ENCODE measurements around the gene AIFM2.
"Not testable (repeated sequence)": the region's sequence is repeated elsewhere in the genome, so short reads cannot be mapped to it uniquely, and the experiment has no call there.

The AIFM2 gene

GRCh38 chr10:70145666-70146488, 13.3 kb upstream of the AIFM2 start:
- DNase-seq (ENCODE audit: low spot score): peak; percentile 58

- no peak for DNase-seq (ENCODE audit: low spot score)
Measured at GRCh38 chr10:70145166-70145665, 12.6 kb upstream of the AIFM2 start.

GRCh38 chr10:70144372-70145110, 11.9 kb upstream of the AIFM2 start:
- no peak for DNase-seq (ENCODE audit: low spot score)

- no peak for DNase-seq (ENCODE audit: low spot score)
Measured at GRCh38 chr10:70142555-70142954, 9.9 kb upstream of the AIFM2 start.

- DNase-seq (ENCODE audit: low spot score): no peak
Measured at GRCh38 chr10:70140297-70140696, 7.7 kb upstream of the AIFM2 start.

- DNase-seq (ENCODE audit: low spot score): no peak
Measured at GRCh38 chr10:70139997-70140250, 7.3 kb upstream of the AIFM2 start.

GRCh38 chr10:70139151-70139996, 6.7 kb upstream of the AIFM2 start:
- DNase-seq (ENCODE audit: low spot score): no peak

GRCh38 chr10:70137927-70138883, 5.6 kb upstream of the AIFM2 start:
- no peak for DNase-seq (ENCODE audit: low spot score)

GRCh38 chr10:70137135-70137534, 4.5 kb upstream of the AIFM2 start:
- no peak for DNase-seq (ENCODE audit: low spot score)

GRCh38 chr10:70135684-70136083, 3.1 kb upstream of the AIFM2 start:
- DNase-seq (ENCODE audit: low spot score): no peak

- no peak for DNase-seq (ENCODE audit: low spot score)
Measured at GRCh38 chr10:70135046-70135445, 2.4 kb upstream of the AIFM2 start.

- DNase-seq (ENCODE audit: low spot score): no peak
Measured at GRCh38 chr10:70131560-70131937, 1.1 kb downstream of the AIFM2 start.

GRCh38 chr10:70130878-70131559, 1.6 kb downstream of the AIFM2 start:
- DNase-seq (ENCODE audit: low spot score): no peak

GRCh38 chr10:70126700-70127395, 5.8 kb downstream of the AIFM2 start:
- no peak for DNase-seq (ENCODE audit: low spot score)

- no peak for DNase-seq (ENCODE audit: low spot score)
Measured at GRCh38 chr10:70125918-70126552, 6.6 kb downstream of the AIFM2 start.

GRCh38 chr10:70124918-70125317, 7.7 kb downstream of the AIFM2 start:
- no peak for DNase-seq (ENCODE audit: low spot score)

- DNase-seq (ENCODE audit: low spot score): no peak
Measured at GRCh38 chr10:70124415-70124814, 8.2 kb downstream of the AIFM2 start.

GRCh38 chr10:70123817-70124216, 8.8 kb downstream of the AIFM2 start:
- DNase-seq (ENCODE audit: low spot score): no peak

GRCh38 chr10:70123166-70123565, 9.5 kb downstream of the AIFM2 start:
- DNase-seq (ENCODE audit: low spot score): not testable (repeated sequence)

- no peak for DNase-seq (ENCODE audit: low spot score)
Measured at GRCh38 chr10:70122742-70123141, 9.9 kb downstream of the AIFM2 start.
